ENCODE data around the gene PTPRC.

Gene PTPRC

GRCh38 chr1:198612471-198613260 lies 26.2 kb upstream of the PTPRC start:
- TF ChIP-seq SIN3A (IDR thresholded peaks at IDR 0.05; ENCODE audit: borderline replicate concordance, insufficient read depth, low read length) (no peak), TAF1 (IDR thresholded peaks at IDR 0.05; ENCODE audit: borderline replicate concordance, insufficient read depth, low read length) (no peak), FOXP2 (optimal IDR thresholded peaks at IDR 0.05; ENCODE audit: borderline replicate concordance, extremely low read depth, extremely low read length, insufficient read depth) (no peak), POLR2AphosphoS5 (IDR thresholded peaks at IDR 0.05; ENCODE audit: low read depth, low read length) (no peak), REST (IDR thresholded peaks at IDR 0.05; ENCODE audit: insufficient read depth in 1 of 2, low read depth in 2 of 2, low read length in 2 of 2) (no peak)

- TF ChIP-seq FOXP2 (optimal IDR thresholded peaks at IDR 0.05; ENCODE audit: borderline replicate concordance, extremely low read depth, extremely low read length, insufficient read depth) (no peak), TAF1 (IDR thresholded peaks at IDR 0.05; ENCODE audit: borderline replicate concordance, insufficient read depth, low read length) (no peak), SIN3A (IDR thresholded peaks at IDR 0.05; ENCODE audit: borderline replicate concordance, insufficient read depth, low read length) (no peak), POLR2AphosphoS5 (IDR thresholded peaks at IDR 0.05; ENCODE audit: low read depth, low read length) (no peak), REST (IDR thresholded peaks at IDR 0.05; ENCODE audit: insufficient read depth in 1 of 2, low read depth in 2 of 2, low read length in 2 of 2) (no peak)
Observed at GRCh38 chr1:198617406-198617805, 21.4 kb upstream of the PTPRC start.

- no peak for TF ChIP-seq TAF1 (IDR thresholded peaks at IDR 0.05; ENCODE audit: borderline replicate concordance, insufficient read depth, low read length)
- no peak for TF ChIP-seq FOXP2 (optimal IDR thresholded peaks at IDR 0.05; ENCODE audit: borderline replicate concordance, extremely low read depth, extremely low read length, insufficient read depth)
- no peak for TF ChIP-seq SIN3A (IDR thresholded peaks at IDR 0.05; ENCODE audit: borderline replicate concordance, insufficient read depth, low read length)
- no peak for TF ChIP-seq REST (IDR thresholded peaks at IDR 0.05; ENCODE audit: insufficient read depth in 1 of 2, low read depth in 2 of 2, low read length in 2 of 2)
- no peak for TF ChIP-seq POLR2AphosphoS5 (IDR thresholded peaks at IDR 0.05; ENCODE audit: low read depth, low read length)
Observed at GRCh38 chr1:198619375-198620140, 19.3 kb upstream of the PTPRC start.

GRCh38 chr1:198620218-198620617 lies 18.6 kb upstream of the PTPRC start:
- TF ChIP-seq TAF1 (IDR thresholded peaks at IDR 0.05; ENCODE audit: borderline replicate concordance, insufficient read depth, low read length) (no peak), POLR2AphosphoS5 (IDR thresholded peaks at IDR 0.05; ENCODE audit: low read depth, low read length) (no peak), REST (IDR thresholded peaks at IDR 0.05; ENCODE audit: insufficient read depth in 1 of 2, low read depth in 2 of 2, low read length in 2 of 2) (no peak), FOXP2 (optimal IDR thresholded peaks at IDR 0.05; ENCODE audit: borderline replicate concordance, extremely low read depth, extremely low read length, insufficient read depth) (no peak), SIN3A (IDR thresholded peaks at IDR 0.05; ENCODE audit: borderline replicate concordance, insufficient read depth, low read length) (no peak)

Data from PFSK-1 (cell line).